Retinal pigment epithelial cell (primary cell): ENCODE measurements around the gene WWOX.

Source experiments
- DNase-seq: peaks from one replicate; pipeline ENCODE4 v3.0.0-alpha.2; 2010; ENCODE audit warnings: low read depth
- H3K4me3 ChIP-seq: 2 replicates; pipeline ENCODE4 v1.5.1; 2011; ENCODE audit warnings: mild to moderate bottlenecking, low read length, control low read depth, moderate library complexity
- CTCF ChIP-seq: conservative IDR thresholded peaks from 2 replicates; pipeline ENCODE4 v1.5.1; 2011; ENCODE audit warnings: low read depth, low read length, control low read depth, inconsistent platforms

Gene WWOX

DNA sequence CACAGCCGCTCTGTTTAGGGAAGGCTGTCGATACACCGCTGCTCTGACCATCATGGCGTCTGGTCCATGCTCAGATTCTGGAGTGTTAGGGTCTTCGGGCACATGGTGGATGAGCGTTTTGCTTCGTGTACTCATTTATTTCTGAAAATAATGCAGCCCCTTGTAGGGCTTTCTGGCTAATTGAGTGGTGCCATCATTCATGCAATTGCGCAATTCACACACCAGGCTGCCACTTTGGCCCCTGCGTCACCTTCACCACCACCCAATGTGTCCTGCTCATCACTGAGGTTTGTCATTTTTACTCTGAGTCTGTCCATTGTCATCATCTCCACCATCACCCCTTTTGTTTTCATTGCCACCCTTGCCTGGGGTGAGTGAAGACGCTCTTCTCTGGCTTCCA, 557.4 kb downstream of the WWOX start:
- TF ChIP-seq CTCF = no peak
- no peak overlapping the region for H3K4me3 ChIP-seq
- DNase-seq = no peak

GRCh38 chr16:78659216-78659615, 559.8 kb downstream of the WWOX start:
- H3K4me3 ChIP-seq = no peak overlapping the region
- DNase-seq = no peak
- no peak for TF ChIP-seq CTCF

DNA sequence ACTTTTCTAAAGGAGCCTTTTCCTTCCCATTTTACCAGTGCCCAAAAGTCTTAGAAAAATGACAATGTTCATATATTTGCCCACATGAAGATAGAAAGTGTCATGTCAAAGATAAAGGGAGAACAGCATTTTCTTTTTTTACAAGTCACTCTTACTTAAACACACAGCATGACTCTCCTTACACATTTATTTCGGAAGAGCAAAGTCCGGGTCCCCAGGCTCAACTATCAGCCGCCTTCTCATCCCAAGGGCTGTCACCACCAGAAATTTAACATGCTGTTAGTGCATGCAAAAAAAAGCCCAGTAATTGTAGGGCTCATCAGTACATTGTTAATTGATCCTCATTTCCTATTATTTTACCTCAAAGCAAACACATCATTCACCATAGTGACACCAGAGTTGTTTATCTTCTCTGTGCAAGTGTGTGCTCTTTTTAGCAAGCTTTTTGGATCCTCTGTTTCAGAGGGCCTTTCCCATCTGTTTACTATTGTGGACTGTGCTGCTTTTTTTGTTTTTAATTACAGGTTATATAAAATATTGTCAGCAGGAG, 560.3 kb downstream of the WWOX start:
- no peak for TF ChIP-seq CTCF
- no peak for DNase-seq
- no peak overlapping the region for H3K4me3 ChIP-seq

GRCh38 chr16:78660795-78661194, 561.3 kb downstream of the WWOX start:
- TF ChIP-seq CTCF = no peak
- DNase-seq = no peak

DNA sequence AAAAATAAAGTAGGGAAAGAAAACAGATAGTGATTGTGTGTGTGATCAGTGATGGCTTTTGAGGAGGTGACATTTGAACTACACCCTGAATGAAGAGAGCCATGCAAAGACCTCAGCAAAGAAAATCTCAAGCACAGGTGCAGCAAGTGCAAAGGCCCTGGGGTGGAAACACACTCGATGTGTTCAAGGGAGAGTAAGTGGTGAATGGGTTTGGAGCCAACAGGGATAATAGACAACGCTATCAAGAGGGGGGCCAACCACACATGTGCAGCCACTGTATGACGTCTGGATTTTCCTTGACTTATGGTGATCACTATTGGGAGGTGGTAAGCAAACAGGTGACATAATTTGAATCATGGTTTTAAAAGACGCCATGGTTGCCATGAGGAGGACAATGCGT, 564.2 kb downstream of the WWOX start:
- H3K4me3 ChIP-seq = no peak overlapping the region
- no peak for DNase-seq
- no peak for TF ChIP-seq CTCF

More at GRCh38 chr16:78660795-78661194, 561.3 kb downstream of the WWOX start:
- H3K4me3 ChIP-seq = no peak overlapping the region

DNA sequence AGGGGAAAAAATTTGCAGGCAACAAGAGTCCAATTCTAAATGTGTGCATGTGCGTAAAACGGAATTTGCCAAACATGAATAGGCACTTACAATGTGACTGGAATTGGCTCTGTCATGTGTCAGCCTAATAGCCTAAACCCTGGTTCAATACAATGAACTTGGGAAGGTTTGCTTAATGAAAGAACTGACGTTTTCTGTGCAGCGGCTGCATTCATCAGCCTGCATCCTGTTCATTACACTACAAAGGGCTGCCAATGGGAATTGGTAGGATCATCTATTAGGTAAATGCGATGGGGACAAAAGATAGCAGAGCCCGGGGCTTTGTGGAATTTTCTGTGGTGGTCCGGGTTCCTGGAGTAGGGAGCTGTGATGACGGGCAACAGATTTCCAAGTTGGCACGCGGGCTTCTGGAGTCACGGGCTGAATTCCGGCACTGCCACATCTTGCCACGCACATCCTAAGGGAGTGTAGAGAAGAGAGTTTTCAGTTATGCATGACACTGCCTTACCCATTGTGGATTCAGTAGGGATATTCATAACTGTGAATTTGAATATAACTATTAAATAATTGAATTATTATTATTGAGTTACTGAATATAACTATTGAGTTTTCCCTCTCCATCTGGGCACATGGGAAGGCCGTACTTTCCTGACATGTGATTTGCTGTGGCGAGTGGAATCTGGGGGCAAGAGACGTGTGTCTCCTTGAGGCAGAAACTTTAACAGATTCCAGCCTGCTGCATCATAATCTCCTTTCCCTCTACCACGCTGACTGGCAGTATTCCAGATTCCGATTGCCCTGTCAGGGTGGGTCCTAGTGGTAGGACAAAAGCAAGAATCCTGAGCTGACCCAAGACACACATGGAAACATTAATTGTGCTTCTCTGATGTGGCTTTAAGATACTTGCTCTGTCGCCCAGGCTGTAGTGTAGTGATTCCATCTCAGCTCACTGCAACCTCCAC, 565.6 kb downstream of the WWOX start:
- DNase-seq = peak; percentile 57
- no peak overlapping the region for H3K4me3 ChIP-seq
- no peak for TF ChIP-seq CTCF

DNA sequence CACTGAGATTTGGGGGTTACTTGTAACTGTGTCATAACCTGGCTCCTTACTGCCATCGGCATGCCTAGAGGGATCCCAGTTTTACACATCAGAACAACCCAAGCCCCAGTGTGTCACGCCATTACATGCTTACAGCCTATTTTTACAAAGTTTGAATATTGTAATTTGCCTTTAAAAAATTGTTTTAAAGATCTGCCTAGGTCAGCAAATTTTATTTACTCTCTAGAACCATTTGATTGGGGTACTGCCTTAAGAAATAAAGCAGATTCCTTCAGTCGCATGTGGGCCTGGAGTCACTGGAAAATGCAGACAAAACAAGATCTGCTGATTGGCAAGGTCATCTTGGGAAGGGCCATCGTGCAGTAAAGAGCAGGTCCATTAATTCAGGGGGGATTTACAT, 566.9 kb downstream of the WWOX start:
- no peak for DNase-seq
- no peak for TF ChIP-seq CTCF
- no peak overlapping the region for H3K4me3 ChIP-seq
